B cell (primary cell): ENCODE measurements around the gene PPP1R12B. TPM values are rescaled to one million over a fixed set of nuclear protein-coding genes. Genes with fewer than 3 reads are reported as not detected.
"Not testable (repeated sequence)": the region's sequence is repeated elsewhere in the genome, so short reads cannot be mapped to it uniquely, and the experiment has no call there.

Source experiments
- ATAC-seq: fragments of 200-7000 bp; cut with Tn5 transposase; one replicate; pipeline ENCODE4 v1.10.0; 2021; ENCODE audit warnings: low read depth, mild to moderate bottlenecking, moderate number of reproducible peaks, moderate library complexity
- CTCF ChIA-PET: fragments of 350-600 bp; sonication (Branson Sonifier 250); formaldehyde crosslinking; loops from one replicate; lab custom pipeline; 2021; ENCODE audit warnings: antibody characterized with exemption, inconsistent platforms; lab: Charles Lee
- POLR2A ChIA-PET: fragments of 350-600 bp; sonication (Branson Sonifier 250); formaldehyde crosslinking; loops from one replicate; lab custom pipeline; 2021; ENCODE audit warnings: antibody characterized with exemption; lab: Charles Lee
- DNase-seq: peaks from one replicate; pipeline ENCODE4 v3.0.0; 2013
- H2AFZ ChIP-seq: 2 replicates; pipeline ENCODE4 v1.6.1; 2012; ENCODE audit warnings: mild to moderate bottlenecking, low read depth, low read length; ENCODE audit not compliant: insufficient read depth, poor library complexity, severe bottlenecking
- H3K27ac ChIP-seq, 2 donors: 1 replicate in 1 of 2; 2 replicates in 1 of 2; pipeline ENCODE4 v1.5.1; 2012 to 2013; ENCODE audit warnings: low read length in 2 of 2, mild to moderate bottlenecking in 2 of 2, moderate library complexity in 1 of 2
- H3K27me3 ChIP-seq, 4 experiments: fragments of 200-600 bp in 1 of 4; sonication (generic) in 1 of 4; replicated peaks in 1 of 4; 1 replicate in 2 of 4; 2 replicates in 2 of 4; pipeline versions ENCODE4 v1.6.1 to v1.7.0; 2013 to 2016; ENCODE audit warnings: low read length in 3 of 4, mild to moderate bottlenecking in 2 of 4, mixed read lengths in 1 of 4, moderate library complexity in 1 of 4; ENCODE audit not compliant: insufficient read depth in 4 of 4, control insufficient read depth in 3 of 4; ENCODE audit errors: control extremely low read depth in 1 of 4
- H3K36me3 ChIP-seq, 2 experiments: replicated peaks in 1 of 2; 1 replicate in 1 of 2; 2 replicates in 1 of 2; pipeline versions ENCODE4 v1.6.1 to v1.7.1; 2013; ENCODE audit warnings: low read length in 1 of 2; ENCODE audit not compliant: insufficient read depth in 2 of 2, control insufficient read depth in 1 of 2; ENCODE audit errors: control extremely low read depth in 1 of 2, extremely low read depth in 1 of 2
- H3K4me1 ChIP-seq, 2 donors: fragments of 200-600 bp in 1 of 2; sonication (generic) in 1 of 2; 1 replicate in 1 of 2; 2 replicates in 1 of 2; pipeline versions ENCODE4 v1.5.1 to v1.6.1; 2013 to 2017; ENCODE audit warnings: low read length in 2 of 2; ENCODE audit not compliant: control insufficient read depth in 2 of 2, insufficient read depth in 2 of 2
- H3K4me2 ChIP-seq: replicated peaks from 2 replicates; pipeline ENCODE3; 2012; ENCODE audit warnings: mild to moderate bottlenecking, low read depth, low read length; ENCODE audit not compliant: poor library complexity, severe bottlenecking
- H3K4me3 ChIP-seq, 5 experiments: fragments of 200-600 bp in 1 of 5; sonication (generic) in 1 of 5; 1 replicate in 3 of 5; 2 replicates in 2 of 5; pipeline versions ENCODE4 v1.5.1 to v1.7.0; 2011 to 2016; ENCODE audit warnings: low read length in 4 of 5, mild to moderate bottlenecking in 4 of 5, low read depth in 2 of 5, control low read depth in 1 of 5, moderate library complexity in 1 of 5; ENCODE audit not compliant: insufficient read depth in 1 of 5; ENCODE audit errors: control extremely low read depth in 1 of 5, extremely low read depth in 1 of 5
- H3K79me2 ChIP-seq: fragments of 200-600 bp; sonication (generic); one replicate; pipeline ENCODE4 v1.6.0; 2016; ENCODE audit warnings: low read length; ENCODE audit not compliant: control insufficient read depth, insufficient read depth
- H3K9ac ChIP-seq: fragments of 200-600 bp; sonication (generic); 2 replicates; pipeline ENCODE4 v1.6.1; 2017; ENCODE audit warnings: mild to moderate bottlenecking, low read length, moderate library complexity
- H3K9me3 ChIP-seq, 3 donors: one replicate each; pipeline versions ENCODE4 v1.6.1 to v1.7.1; 2013; ENCODE audit warnings: low read length in 2 of 3; ENCODE audit not compliant: control insufficient read depth in 2 of 3, insufficient read depth in 1 of 3; ENCODE audit errors: control extremely low read depth in 1 of 3
- H4K20me1 ChIP-seq: 2 replicates; pipeline ENCODE4 v1.6.0; 2012; ENCODE audit warnings: mild to moderate bottlenecking, low read length; ENCODE audit not compliant: insufficient read depth, control insufficient read depth, poor library complexity, severe bottlenecking
- H3K27ac Mint-ChIP-seq: one replicate; pipeline ENCODE4 v1.8.0; 2021; ENCODE audit warnings: mixed read lengths
- H3K27me3 Mint-ChIP-seq: one replicate; pipeline ENCODE4 v1.8.0; 2021; ENCODE audit warnings: mixed read lengths
- H3K4me1 Mint-ChIP-seq: one replicate; pipeline ENCODE4 v1.8.0; 2021; ENCODE audit warnings: mixed read lengths
- H3K4me3 Mint-ChIP-seq: one replicate; pipeline ENCODE4 v1.8.0; 2021; ENCODE audit warnings: mixed read lengths
- H3K9me3 Mint-ChIP-seq: one replicate; pipeline ENCODE4 v1.8.0; 2022; ENCODE audit warnings: mixed read lengths; ENCODE audit not compliant: insufficient read depth
- EZH2 ChIP-seq: IDR thresholded peaks from 2 replicates; pipeline ENCODE4 v1.6.1; 2012; ENCODE audit warnings: borderline replicate concordance, low read depth, mild to moderate bottlenecking, moderate library complexity, low read length; ENCODE audit not compliant: insufficient read depth, poor library complexity, severe bottlenecking
- WGBS: methylation state at CpG from one replicate; pipeline ENCODE4 v1.1.5; 2013; ENCODE audit warnings: missing lambda C conversion rate; ENCODE audit not compliant: insufficient coverage; 5-methylcytosine and 5-hydroxymethylcytosine counted together
- intact Hi-C: fragments of 100-400 bp; cut with micrococcal nuclease; formaldehyde crosslinking; loops from one replicate; pipeline ENCODE4 v1.10.0; 2022
- polyA plus RNA-seq: library from polyadenylated mRNA; depleted of rRNA; stranded (reverse); fragments of >200 nt; gene quantifications from 2 replicates; pipeline ENCODE4 v1.2.3, GENCODE V29; 2012
- total RNA-seq, 2 donors: library from RNA; stranded (reverse); fragments of 120-200 nt in 1 of 2; gene quantifications; 1 replicate in 1 of 2; 2 replicates in 1 of 2; pipeline versions ENCODE4 v1.2.3 to v1.2.4, GENCODE V29; 2013 to 2022
- TF ChIP-seq, protein P1 (sequence below): fragments of 200-600 bp; IDR thresholded peaks from one replicate; pipeline ENCODE4 v1.8.0; 2022; ENCODE audit warnings: antibody characterized with exemption, mild to moderate bottlenecking

Gene PPP1R12B
- total and polyA plus RNA-seq, 2 donors (not counting 1 experiment from before 2014, with no cell fraction given): 7.1 to 49.6 TPM

DNA sequence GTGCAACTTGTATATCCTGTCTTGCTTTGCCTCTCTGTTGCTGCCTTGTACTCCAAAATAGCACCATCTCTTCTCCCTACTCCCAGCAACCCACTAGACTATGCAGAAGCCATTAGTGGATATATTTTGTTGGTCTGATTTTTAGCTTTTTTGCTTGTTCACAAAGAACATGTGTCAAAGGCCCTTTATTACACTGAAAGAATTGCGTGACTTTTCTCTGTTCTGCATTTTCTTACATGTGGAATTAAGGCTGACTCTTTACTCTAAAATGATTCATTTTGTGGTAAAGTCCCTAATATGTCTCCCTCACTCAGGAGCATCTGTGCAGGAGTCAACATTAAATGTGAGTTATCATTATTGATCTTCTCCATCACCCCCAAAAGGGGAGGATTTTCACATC lies 182.2 kb downstream of the PPP1R12B start:
- H3K27me3 ChIP-seq, H3K79me2 ChIP-seq, ATAC-seq, CTCF ChIA-PET, H3K36me3 ChIP-seq, DNase-seq, H2AFZ ChIP-seq, H3K4me3 Mint-ChIP-seq, H3K4me1 ChIP-seq, H3K27me3 Mint-ChIP-seq, H3K9ac ChIP-seq, H3K4me2 ChIP-seq, H3K4me3 ChIP-seq, intact Hi-C loops, H3K27ac ChIP-seq, H4K20me1 ChIP-seq, H3K9me3 Mint-ChIP-seq, H3K9me3 ChIP-seq, POLR2A ChIA-PET: not testable (repeated sequence)
- peak overlapping the region; percentile 4 for H3K27ac Mint-ChIP-seq
- WGBS: no CpG with 5 or more reads among the region's 1 CpG
- H3K4me1 Mint-ChIP-seq: peaks cover 15% of the 10 kb centered on the region

DNA sequence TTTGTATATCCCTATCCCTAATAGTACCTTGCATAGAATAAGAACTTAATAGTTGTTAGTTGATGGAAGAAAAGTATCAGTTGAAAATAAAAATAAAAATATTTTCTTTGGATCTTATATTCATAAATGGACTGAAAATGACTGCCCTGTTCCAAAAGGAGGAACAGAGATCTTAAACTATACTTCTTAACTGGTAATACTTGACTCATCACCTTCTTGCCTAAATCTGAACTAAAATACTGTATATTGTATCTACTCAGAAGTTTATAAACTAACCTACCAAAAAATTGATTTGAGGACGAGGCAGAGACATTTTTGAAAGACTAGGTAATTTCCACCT lies 182.9 kb downstream of the PPP1R12B start:
- Histone ChIP-seq H3K27ac (no peak overlapping the region), H3K9me3 (no peaks in the 10 kb centered on the region), H3K9ac (no peak overlapping the region), H4K20me1 (no peaks in the 10 kb centered on the region), H3K27me3 (no peaks in the 10 kb centered on the region), H3K4me3 (no peak overlapping the region), H3K4me2 (no peak overlapping the region), H2AFZ (no peak overlapping the region), H3K36me3 (no peaks in the 10 kb centered on the region), H3K4me1 (no peaks in the 10 kb centered on the region), H3K79me2 (no peaks in the 10 kb centered on the region)
- ChIA-PET POLR2A (no interaction called here), CTCF (no interaction called here)
- DNase-seq (no peak), ATAC-seq (no peak)
- TF ChIP-seq, protein P1, sequence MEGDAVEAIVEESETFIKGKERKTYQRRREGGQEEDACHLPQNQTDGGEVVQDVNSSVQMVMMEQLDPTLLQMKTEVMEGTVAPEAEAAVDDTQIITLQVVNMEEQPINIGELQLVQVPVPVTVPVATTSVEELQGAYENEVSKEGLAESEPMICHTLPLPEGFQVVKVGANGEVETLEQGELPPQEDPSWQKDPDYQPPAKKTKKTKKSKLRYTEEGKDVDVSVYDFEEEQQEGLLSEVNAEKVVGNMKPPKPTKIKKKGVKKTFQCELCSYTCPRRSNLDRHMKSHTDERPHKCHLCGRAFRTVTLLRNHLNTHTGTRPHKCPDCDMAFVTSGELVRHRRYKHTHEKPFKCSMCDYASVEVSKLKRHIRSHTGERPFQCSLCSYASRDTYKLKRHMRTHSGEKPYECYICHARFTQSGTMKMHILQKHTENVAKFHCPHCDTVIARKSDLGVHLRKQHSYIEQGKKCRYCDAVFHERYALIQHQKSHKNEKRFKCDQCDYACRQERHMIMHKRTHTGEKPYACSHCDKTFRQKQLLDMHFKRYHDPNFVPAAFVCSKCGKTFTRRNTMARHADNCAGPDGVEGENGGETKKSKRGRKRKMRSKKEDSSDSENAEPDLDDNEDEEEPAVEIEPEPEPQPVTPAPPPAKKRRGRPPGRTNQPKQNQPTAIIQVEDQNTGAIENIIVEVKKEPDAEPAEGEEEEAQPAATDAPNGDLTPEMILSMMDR: no peak
- TF ChIP-seq EZH2: no peak
- intact Hi-C loops: no loop called here
- no CpG with 5 or more reads among the region's 1 CpG for WGBS
- Mint-ChIP-seq H3K27me3 (no peaks in the 10 kb centered on the region), H3K4me3 (no peak overlapping the region), H3K4me1 (peaks cover 15% of the 10 kb centered on the region), H3K9me3 (no peaks in the 10 kb centered on the region), H3K27ac (no peak overlapping the region)

DNA sequence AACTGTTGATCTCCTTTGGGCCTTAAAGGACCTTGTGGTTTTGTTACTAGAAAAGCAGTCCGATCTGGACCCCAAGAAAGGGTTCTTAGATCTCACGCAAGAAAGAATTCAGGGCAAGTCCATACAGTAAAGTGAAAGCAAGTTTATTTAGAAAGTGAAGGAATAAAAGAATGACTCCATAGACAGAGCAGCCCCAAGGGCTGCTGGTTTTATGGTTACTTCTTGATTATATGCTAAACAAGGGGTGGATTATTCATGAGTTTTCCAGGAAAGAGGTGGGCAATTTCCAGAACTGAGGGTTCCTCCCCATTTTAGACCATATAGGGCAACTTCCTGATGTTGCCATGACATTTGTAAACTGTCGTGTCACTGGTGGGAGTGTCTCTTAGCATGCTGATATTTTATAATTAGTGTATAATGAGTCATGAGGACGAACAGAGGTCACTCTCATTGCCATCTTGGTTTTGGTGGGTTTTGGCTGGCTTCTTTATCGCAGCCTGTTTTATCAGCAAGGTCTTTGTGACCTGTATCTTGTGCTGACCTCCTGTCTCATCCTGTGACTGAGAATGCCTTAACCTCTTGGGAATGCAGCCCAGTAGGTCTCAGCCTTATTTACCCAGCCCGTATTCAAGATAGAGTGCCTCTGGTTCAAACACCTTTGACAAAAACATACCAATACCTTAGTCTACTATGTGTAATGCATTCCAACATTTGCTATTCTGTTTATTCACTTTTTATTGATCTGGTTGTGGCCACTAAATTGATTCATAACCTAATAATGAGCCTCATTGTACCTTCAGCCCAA lies 183.5 kb downstream of the PPP1R12B start:
- H3K79me2 ChIP-seq, H3K9ac ChIP-seq, H3K9me3 ChIP-seq, POLR2A ChIA-PET, CTCF ChIA-PET, H3K27ac ChIP-seq, H3K9me3 Mint-ChIP-seq, H4K20me1 ChIP-seq, intact Hi-C loops, H3K27me3 ChIP-seq, H3K4me3 ChIP-seq, H3K4me2 ChIP-seq, H3K4me3 Mint-ChIP-seq, H3K36me3 ChIP-seq, ATAC-seq, H3K27me3 Mint-ChIP-seq, DNase-seq, H3K27ac Mint-ChIP-seq, H3K4me1 ChIP-seq, H2AFZ ChIP-seq: not testable (repeated sequence)
- peaks cover 15% of the 10 kb centered on the region for H3K4me1 Mint-ChIP-seq
- 86% methylated on average over 4 of the region's 6 CpGs for WGBS
